ENCODE measurements around the gene PPP1R15B. TPM values are rescaled to one million over a fixed set of nuclear protein-coding genes. Genes with fewer than 3 reads are reported as not detected.

Gene PPP1R15B
- total and polyA plus RNA-seq, 2 donors (not counting 1 experiment from before 2014, with no cell fraction given), result 65.7 to 137 TPM

DNA sequence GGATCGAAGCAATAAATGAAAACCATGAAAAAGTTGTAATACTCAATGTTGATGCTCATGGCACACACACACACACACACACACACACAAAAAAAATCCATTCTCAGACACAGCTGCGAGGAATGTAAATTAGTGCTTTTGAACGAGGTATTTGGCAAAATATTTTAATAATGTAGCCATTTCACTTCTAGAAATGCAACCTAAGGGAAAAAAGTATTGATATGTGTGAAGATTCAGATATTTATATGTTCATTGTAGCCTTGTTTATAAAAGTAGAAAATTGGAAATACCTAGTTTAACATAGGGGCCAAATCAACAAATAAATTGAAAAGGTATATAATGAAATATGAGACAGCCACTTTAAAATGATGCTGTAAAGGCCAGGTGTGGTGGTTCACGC is 55.7 kb downstream of the PPP1R15B start:
- Histone ChIP-seq H3K79me2 (ENCODE audit: control insufficient read depth, insufficient read depth, low read length) (no peaks in the 10 kb centered on the region), H3K27ac (ENCODE audit: low read length in 2 of 2) (no peak overlapping the region), H3K4me1 (ENCODE audit: control insufficient read depth in 2 of 2, insufficient read depth in 2 of 2, low read length in 2 of 2) (peaks cover 6 to 13% of the 10 kb centered on the region in 2 donors), H2AFZ (ENCODE audit: insufficient read depth, low read depth, low read length, poor library complexity, severe bottlenecking) (no peak overlapping the region), H3K4me2 (replicated peaks; ENCODE audit: low read depth, low read length, poor library complexity, severe bottlenecking) (no peak overlapping the region), H3K4me3 (ENCODE audit: control extremely low read depth in 1 of 5, extremely low read depth in 1 of 5, insufficient read depth in 1 of 5, low read depth in 2 of 5, low read length in 4 of 5) (no peak overlapping the region), H3K9me3 (ENCODE audit: control extremely low read depth in 1 of 3, control insufficient read depth in 2 of 3, insufficient read depth in 1 of 3, low read length in 2 of 3) (no peaks in the 10 kb centered on the region), H3K36me3 (replicated peaks in 1 of 2; ENCODE audit: control extremely low read depth in 1 of 2, control insufficient read depth in 1 of 2, extremely low read depth in 1 of 2, insufficient read depth in 2 of 2, low read length in 1 of 2) (no peaks in the 10 kb centered on the region), H3K27me3 (replicated peaks in 1 of 4; ENCODE audit: control extremely low read depth in 1 of 4, control insufficient read depth in 3 of 4, insufficient read depth in 4 of 4, low read length in 3 of 4) (peaks cover 0 to 33% (median 9%) of the 10 kb centered on the region in 4 experiments), H4K20me1 (ENCODE audit: control insufficient read depth, insufficient read depth, low read length, poor library complexity, severe bottlenecking) (no peaks in the 10 kb centered on the region), H3K9ac (ENCODE audit: low read length) (no peak overlapping the region)
- peaks cover 8% of the 10 kb centered on the region for H3K4me1 Mint-ChIP-seq
- no peak for ATAC-seq (ENCODE audit: low read depth)
- CTCF ChIA-PET, result interaction anchor here (2.6 kb wide), 1 partner anchor 8 kb away, joined by 12 read pairs; no protein-coding TSS in a partner anchor
- no peak overlapping the region for H3K27ac Mint-ChIP-seq
- no peak overlapping the region for H3K4me3 Mint-ChIP-seq
- POLR2A ChIA-PET, result no interaction called here
- DNase-seq, result no peak
- 91% methylated on average over 1 of the region's 4 CpGs for WGBS (ENCODE audit: insufficient coverage)
- no peaks in the 10 kb centered on the region for H3K9me3 Mint-ChIP-seq (ENCODE audit: insufficient read depth)
- H3K27me3 Mint-ChIP-seq, result peaks cover 38% of the 10 kb centered on the region
- intact Hi-C loops (cut with micrococcal nuclease), result no loop called here
- TF ChIP-seq, protein P1, sequence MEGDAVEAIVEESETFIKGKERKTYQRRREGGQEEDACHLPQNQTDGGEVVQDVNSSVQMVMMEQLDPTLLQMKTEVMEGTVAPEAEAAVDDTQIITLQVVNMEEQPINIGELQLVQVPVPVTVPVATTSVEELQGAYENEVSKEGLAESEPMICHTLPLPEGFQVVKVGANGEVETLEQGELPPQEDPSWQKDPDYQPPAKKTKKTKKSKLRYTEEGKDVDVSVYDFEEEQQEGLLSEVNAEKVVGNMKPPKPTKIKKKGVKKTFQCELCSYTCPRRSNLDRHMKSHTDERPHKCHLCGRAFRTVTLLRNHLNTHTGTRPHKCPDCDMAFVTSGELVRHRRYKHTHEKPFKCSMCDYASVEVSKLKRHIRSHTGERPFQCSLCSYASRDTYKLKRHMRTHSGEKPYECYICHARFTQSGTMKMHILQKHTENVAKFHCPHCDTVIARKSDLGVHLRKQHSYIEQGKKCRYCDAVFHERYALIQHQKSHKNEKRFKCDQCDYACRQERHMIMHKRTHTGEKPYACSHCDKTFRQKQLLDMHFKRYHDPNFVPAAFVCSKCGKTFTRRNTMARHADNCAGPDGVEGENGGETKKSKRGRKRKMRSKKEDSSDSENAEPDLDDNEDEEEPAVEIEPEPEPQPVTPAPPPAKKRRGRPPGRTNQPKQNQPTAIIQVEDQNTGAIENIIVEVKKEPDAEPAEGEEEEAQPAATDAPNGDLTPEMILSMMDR (IDR thresholded peaks at IDR 0.05), result no peak

DNA sequence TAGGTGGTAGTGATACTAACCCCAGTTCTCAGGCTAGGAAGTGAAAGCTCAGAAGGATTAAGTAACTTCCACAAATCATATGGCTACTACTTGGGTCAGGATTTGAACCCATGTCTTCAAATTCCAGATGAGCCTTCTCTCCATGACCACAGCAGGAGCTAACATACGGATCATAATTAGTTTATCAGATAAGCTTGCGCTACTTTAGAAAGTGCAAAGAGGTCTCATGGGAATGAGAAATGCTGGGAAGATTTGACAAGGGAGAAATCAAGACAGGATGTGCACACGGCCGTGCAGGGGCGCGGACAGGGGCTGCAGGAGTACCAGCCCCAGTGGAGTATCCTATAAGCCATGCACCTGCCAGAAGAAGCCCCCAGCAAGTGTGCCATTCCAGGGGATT is 57.0 kb downstream of the PPP1R15B start:
- no peaks in the 10 kb centered on the region for H3K9me3 Mint-ChIP-seq (ENCODE audit: insufficient read depth)
- Histone ChIP-seq H3K9ac (ENCODE audit: low read length) (no peak overlapping the region), H3K79me2 (ENCODE audit: control insufficient read depth, insufficient read depth, low read length) (no peaks in the 10 kb centered on the region), H3K36me3 (replicated peaks in 1 of 2; ENCODE audit: control extremely low read depth in 1 of 2, control insufficient read depth in 1 of 2, extremely low read depth in 1 of 2, insufficient read depth in 2 of 2, low read length in 1 of 2) (no peaks in the 10 kb centered on the region), H3K9me3 (ENCODE audit: control extremely low read depth in 1 of 3, control insufficient read depth in 2 of 3, insufficient read depth in 1 of 3, low read length in 2 of 3) (no peaks in the 10 kb centered on the region), H3K4me3 (ENCODE audit: control extremely low read depth in 1 of 5, extremely low read depth in 1 of 5, insufficient read depth in 1 of 5, low read depth in 2 of 5, low read length in 4 of 5) (no peak overlapping the region), H3K4me2 (replicated peaks; ENCODE audit: low read depth, low read length, poor library complexity, severe bottlenecking) (no peak overlapping the region), H4K20me1 (ENCODE audit: control insufficient read depth, insufficient read depth, low read length, poor library complexity, severe bottlenecking) (no peaks in the 10 kb centered on the region), H3K27me3 (replicated peaks in 1 of 4; ENCODE audit: control extremely low read depth in 1 of 4, control insufficient read depth in 3 of 4, insufficient read depth in 4 of 4, low read length in 3 of 4) (peaks cover 0 to 20% (median 6%) of the 10 kb centered on the region in 4 experiments), H3K27ac (ENCODE audit: low read length in 2 of 2) (no peak overlapping the region), H2AFZ (ENCODE audit: insufficient read depth, low read depth, low read length, poor library complexity, severe bottlenecking) (no peak overlapping the region), H3K4me1 (ENCODE audit: control insufficient read depth in 2 of 2, insufficient read depth in 2 of 2, low read length in 2 of 2) (peaks cover 2 to 10% of the 10 kb centered on the region in 2 donors)
- peaks cover 28% of the 10 kb centered on the region for H3K27me3 Mint-ChIP-seq
- WGBS (ENCODE audit: insufficient coverage), result 89% methylated on average over 5 of the region's 6 CpGs
- no peak for ATAC-seq (ENCODE audit: low read depth)
- no peak overlapping the region for H3K27ac Mint-ChIP-seq
- POLR2A ChIA-PET, result no interaction called here
- H3K4me1 Mint-ChIP-seq, result peaks cover 8% of the 10 kb centered on the region
- intact Hi-C loops (cut with micrococcal nuclease), result no loop called here
- CTCF ChIA-PET, result interaction anchor here (0.6 to 2.6 kb wide), 2 partner anchors 9 to 44 kb away, joined by 4 to 12 read pairs; no protein-coding TSS in a partner anchor
- H3K4me3 Mint-ChIP-seq, result no peak overlapping the region
- TF ChIP-seq, protein P1 (IDR thresholded peaks at IDR 0.05), result no peak
- no peak for TF ChIP-seq EZH2 (IDR thresholded peaks at IDR 0.05; ENCODE audit: borderline replicate concordance, insufficient read depth, low read depth, low read length, poor library complexity, severe bottlenecking)
- DNase-seq, result no peak

Small RNA genes lying within 50 kb of the gene (small RNA-seq; reads per million reads assigned to genes)
- gene AL606489.2 (ENCODE audit: insufficient read length, low read depth, low replicate concordance), result not detected

Other genes with a start within 250 kb of the PPP1R15B start
- gene REN, start 245.5 kb downstream of the PPP1R15B start, total RNA-seq, result not detected in 2 replicates
- gene REN, start 245.5 kb downstream of the PPP1R15B start, polyA plus RNA-seq, result not detected in 2 replicates
- gene KISS1, start 215.3 kb downstream of the PPP1R15B start, total RNA-seq, result not detected in 2 replicates
- gene KISS1, start 215.3 kb downstream of the PPP1R15B start, polyA plus RNA-seq, result not detected in 2 replicates
- gene GOLT1A, start 197.8 kb downstream of the PPP1R15B start, total RNA-seq, result not detected in 2 replicates
- gene GOLT1A, start 197.8 kb downstream of the PPP1R15B start, polyA plus RNA-seq, result 0.17 TPM in 1 of 2 replicates, not detected in the other
- 0.47 and 0.92 TPM in 2 replicates for gene PLEKHA6, start 51.9 kb downstream of the PPP1R15B start, total RNA-seq
- 0.20 and 0.31 TPM in 2 replicates for gene PLEKHA6, start 51.9 kb downstream of the PPP1R15B start, polyA plus RNA-seq
- 90.3 and 93.7 TPM in 2 replicates for gene PIK3C2B, start 83.0 kb upstream of the PPP1R15B start, total RNA-seq
- gene PIK3C2B, start 83.0 kb upstream of the PPP1R15B start, polyA plus RNA-seq, result 137 and 142 TPM in 2 replicates
- 374 and 378 TPM in 2 replicates for gene MDM4, start 104.6 kb upstream of the PPP1R15B start, total RNA-seq
- gene MDM4, start 104.6 kb upstream of the PPP1R15B start, polyA plus RNA-seq, result 46.6 and 95.7 TPM in 2 replicates